NCI-H2107 treated with DMSO at 0.1 percent for 48 hours (cell line): ENCODE results near the gene SLC45A1.

Experiments
- DNase-seq: peaks from one replicate; lab custom pipeline; 2025; ENCODE audit not compliant: unreplicated experiment; lab: John Stamatoyannopoulos, UW

The SLC45A1 gene

GRCh38 chr1:8311068-8311718, 6.7 kb upstream of the SLC45A1 start:
- DNase-seq, result no peak

GRCh38 chr1:8312235-8313218, 5.4 kb upstream of the SLC45A1 start:
- DNase-seq, result no peak

- DNase-seq, result no peak
Observed at GRCh38 chr1:8313231-8313630, 4.7 kb upstream of the SLC45A1 start.

GRCh38 chr1:8314346-8315280, 3.3 kb upstream of the SLC45A1 start:
- no peak for DNase-seq

GRCh38 chr1:8315573-8316475, 2.1 kb upstream of the SLC45A1 start:
- no peak for DNase-seq

- DNase-seq, result no peak
Observed at GRCh38 chr1:8318436-8318835, 522 bp downstream of the SLC45A1 start.

- DNase-seq, result no peak
Observed at GRCh38 chr1:8321612-8322011, 3.7 kb downstream of the SLC45A1 start.

- no peak for DNase-seq
Observed at GRCh38 chr1:8323706-8324105, 5.8 kb downstream of the SLC45A1 start.

GRCh38 chr1:8324176-8324810, 6.4 kb downstream of the SLC45A1 start:
- DNase-seq, result no peak

- DNase-seq, result no peak
Observed at GRCh38 chr1:8325771-8326170, 7.9 kb downstream of the SLC45A1 start.

- DNase-seq, result no peak
Observed at GRCh38 chr1:8326265-8326664, 8.4 kb downstream of the SLC45A1 start.

- no peak for DNase-seq
Observed at GRCh38 chr1:8328271-8328670, 10.4 kb downstream of the SLC45A1 start.

- no peak for DNase-seq
Observed at GRCh38 chr1:8329439-8329838, 11.5 kb downstream of the SLC45A1 start.

GRCh38 chr1:8329858-8330257, 11.9 kb downstream of the SLC45A1 start:
- no peak for DNase-seq

GRCh38 chr1:8330271-8331125, 12.6 kb downstream of the SLC45A1 start:
- no peak for DNase-seq

- no peak for DNase-seq
Observed at GRCh38 chr1:8332806-8333205, 14.9 kb downstream of the SLC45A1 start.

GRCh38 chr1:8333246-8333987, 15.5 kb downstream of the SLC45A1 start:
- DNase-seq, result no peak
